HepG2 (cell line): ENCODE measurements around the gene PARD3. TPM values are rescaled to one million over a fixed set of nuclear protein-coding genes. Genes with fewer than 3 reads are reported as not detected.

Source experiments
- ATAC-seq: fragments of 200-7000 bp; cut with Tn5 transposase; 3 replicates; pipeline ENCODE4 v1.9.1; 2020; ENCODE audit warnings: mild to moderate bottlenecking, moderate library complexity
- BruUV-seq: library from RNA; stranded (reverse); fragments of 400-500 nt; replicated peaks from 2 replicates; lab custom pipeline; 2021; lab: Mats Ljungman, UMichigan
- CTCF ChIA-PET: fragments of 300-600 bp; formaldehyde crosslinking; extraction: SDS; loops from one replicate; lab custom pipeline; 2021; ENCODE audit warnings: low total read pairs, inconsistent platforms, low intra/inter-chr PET ratio; lab: Yijun Ruan, JAX
- POLR2A ChIA-PET: fragments of 350-600 bp; sonication (Branson Sonifier 250); formaldehyde crosslinking; loops from one replicate; lab custom pipeline; 2020; ENCODE audit warnings: antibody characterized with exemption, inconsistent platforms; lab: Yijun Ruan, JAX
- DNase-seq: peaks from one replicate; pipeline ENCODE4 v3.0.0-alpha.2; 2015; ENCODE audit warnings: low spot score
- FAIRE-seq: peaks from 3 replicates; lab custom pipeline; 2011; peaks lifted over from hg19 to GRCh38; lab: Jason Lieb, UNC
- H2AFZ ChIP-seq: one replicate; pipeline ENCODE4 v1.6.1; 2011; ENCODE audit warnings: low read length, inconsistent platforms
- H3K27ac ChIP-seq: fragments of 300-600 bp; 3 replicates; pipeline ENCODE4 v1.8.0; 2011; ENCODE audit warnings: mixed run types, mild to moderate bottlenecking, mixed read lengths, low read length, inconsistent platforms; ENCODE audit not compliant: insufficient read depth; ENCODE audit errors: extremely low read length
- H3K27me3 ChIP-seq, 2 experiments: fragments of 200-600 bp in 1 of 2; 2 replicates in 1 of 2; 3 replicates in 1 of 2; pipeline versions ENCODE4 v1.6.0 to v1.8.0; 2011; ENCODE audit warnings: low read length in 2 of 2, mild to moderate bottlenecking in 2 of 2, moderate library complexity in 2 of 2, inconsistent platforms in 1 of 2; ENCODE audit not compliant: insufficient read depth in 2 of 2, control insufficient read depth in 1 of 2
- H3K36me3 ChIP-seq, 2 experiments: fragments of 200-600 bp in 1 of 2; replicated peaks in 1 of 2; 2 replicates in 1 of 2; 3 replicates in 1 of 2; pipeline versions ENCODE4 v1.5.1 to v1.8.0; 2011; ENCODE audit warnings: low read length in 2 of 2, inconsistent platforms in 1 of 2; ENCODE audit not compliant: insufficient read depth in 2 of 2, control insufficient read depth in 1 of 2
- H3K4me1 ChIP-seq: 2 replicates; pipeline ENCODE4 v1.5.1; 2012; ENCODE audit warnings: low read length, inconsistent platforms; ENCODE audit not compliant: insufficient read depth
- H3K4me2 ChIP-seq: 2 replicates; pipeline ENCODE4 v1.6.0; 2011; ENCODE audit warnings: low read depth, low read length, inconsistent platforms
- H3K4me3 ChIP-seq, 3 experiments: fragments of 200-600 bp in 1 of 3; sonication (generic), shearing (Covaris generic) in 1 of 3; replicated peaks in 1 of 3; 2 replicates each; pipeline ENCODE4 v1.5.1; 2011 to 2016; ENCODE audit warnings: low read length in 3 of 3, inconsistent platforms in 2 of 3, low read depth in 2 of 3, mild to moderate bottlenecking in 2 of 3, control low read depth in 1 of 3, mixed read lengths in 1 of 3; ENCODE audit not compliant: insufficient read depth in 1 of 3
- H3K79me2 ChIP-seq: one replicate; pipeline ENCODE4 v1.6.1; 2011; ENCODE audit warnings: low read length, inconsistent platforms; ENCODE audit not compliant: insufficient read depth
- H3K9ac ChIP-seq: 2 replicates; pipeline ENCODE4 v1.6.0; 2011; ENCODE audit warnings: mild to moderate bottlenecking, low read depth, low read length, inconsistent platforms; ENCODE audit not compliant: insufficient read depth
- H3K9me3 ChIP-seq: 2 replicates; pipeline ENCODE4 v1.5.1; 2012; ENCODE audit warnings: mild to moderate bottlenecking, low read length
- H4K20me1 ChIP-seq: 2 replicates; pipeline ENCODE4 v1.6.0; 2011; ENCODE audit warnings: inconsistent platforms, mild to moderate bottlenecking, low read length, moderate library complexity; ENCODE audit not compliant: insufficient read depth
- GABPB1 ChIP-seq: IDR thresholded peaks from 2 replicates; pipeline ENCODE4 v1.6.1; 2016; ENCODE audit warnings: mild to moderate bottlenecking, missing genetic modification reagents, moderate library complexity, missing compliant biosample characterization
- IKZF1 ChIP-seq: fragments of 450-650 bp; IDR thresholded peaks from 2 replicates; pipeline ENCODE4 v1.7.1; 2016
- NFIC ChIP-seq: IDR thresholded peaks from 2 replicates; pipeline ENCODE4 v1.6.1; 2012; ENCODE audit warnings: mild to moderate bottlenecking, low read length, inconsistent platforms
- U2AF2 ChIP-seq: fragments of 200-400 bp; formaldehyde crosslinking; IDR thresholded peaks from 2 replicates; pipeline ENCODE4 v1.6.1; 2017; ENCODE audit warnings: low read depth, mild to moderate bottlenecking, low read length
- ZFY ChIP-seq: sonication (generic); formaldehyde crosslinking; IDR thresholded peaks from 2 replicates; pipeline ENCODE4 v1.4.0; 2020; ENCODE audit warnings: missing genetic modification reagents
- ZNF562 ChIP-seq: sonication (generic); formaldehyde crosslinking; IDR thresholded peaks from 2 replicates; pipeline ENCODE4 v1.8.0; 2022; ENCODE audit warnings: missing genetic modification reagents, borderline replicate concordance
- ZNF678 ChIP-seq: sonication (generic); formaldehyde crosslinking; IDR thresholded peaks from 2 replicates; pipeline ENCODE4 v1.4.0; 2020; ENCODE audit warnings: mild to moderate bottlenecking, missing genetic modification reagents
- ZNF709 ChIP-seq: sonication (generic); formaldehyde crosslinking; IDR thresholded peaks from 2 replicates; pipeline ENCODE4 v1.5.0; 2020; ENCODE audit warnings: mild to moderate bottlenecking, missing genetic modification reagents
- WGBS: methylation state at CpG from one replicate; pipeline ENCODE4 v1.1.6; 2017; ENCODE audit warnings: low lambda C conversion rate; 5-methylcytosine and 5-hydroxymethylcytosine counted together
- in situ Hi-C: cut with HindIII; loops from 2 replicates; pipeline ENCODE4 v1.10.0; 2017; ENCODE audit warnings: low pct_unique_long_range_greater_than_20kb; ENCODE audit not compliant: extremely low pct_ligation_motif_present
- intact Hi-C: fragments of 100-400 bp; cut with micrococcal nuclease; formaldehyde crosslinking; loops from one replicate; pipeline ENCODE4 v1.10.0; 2022; ENCODE audit not compliant: unreplicated experiment
- polyA plus RNA-seq, 8 experiments: library from polyadenylated mRNA; depleted of rRNA in 3 of 8; stranded (reverse) in 7 of 8; unstranded in 1 of 8; fragments of >200 nt; fragmentation: Illumina TruSeq in 4 of 8; extraction: Trizol in 4 of 8; gene quantifications; 2 replicates each; pipeline versions ENCODE4 v1.2.1 to v1.2.3, GENCODE V29; 2011 to 2016; ENCODE audit warnings: low read depth in 4 of 8, missing spikeins in 1 of 8, mixed read lengths in 1 of 8; ENCODE audit not compliant: insufficient read depth in 1 of 8
- total RNA-seq, 5 experiments: library from RNA; depleted of rRNA; stranded (reverse); fragments of >200 nt; fragmentation: Illumina TruSeq; extraction: Trizol; gene quantifications; 2 replicates each; pipeline ENCODE4 v1.2.3, GENCODE V29; 2016; ENCODE audit warnings: low read depth in 1 of 5
- TF ChIP-seq, protein P1 (sequence below): IDR thresholded peaks from 2 replicates; pipeline ENCODE4 v1.4.0; 2020; ENCODE audit warnings: mild to moderate bottlenecking, missing genetic modification reagents
- TF ChIP-seq, protein P2 (sequence below): sonication (generic); formaldehyde crosslinking; IDR thresholded peaks from 2 replicates; pipeline ENCODE4 v1.4.0; 2020; ENCODE audit warnings: missing genetic modification reagents

PARD3 gene
- total and polyA plus RNA-seq, 2 of the 13 experiments (the other 11 are each of a cell fraction or from before 2014, with no cell fraction given): 40.9 to 60.0 TPM

DNA sequence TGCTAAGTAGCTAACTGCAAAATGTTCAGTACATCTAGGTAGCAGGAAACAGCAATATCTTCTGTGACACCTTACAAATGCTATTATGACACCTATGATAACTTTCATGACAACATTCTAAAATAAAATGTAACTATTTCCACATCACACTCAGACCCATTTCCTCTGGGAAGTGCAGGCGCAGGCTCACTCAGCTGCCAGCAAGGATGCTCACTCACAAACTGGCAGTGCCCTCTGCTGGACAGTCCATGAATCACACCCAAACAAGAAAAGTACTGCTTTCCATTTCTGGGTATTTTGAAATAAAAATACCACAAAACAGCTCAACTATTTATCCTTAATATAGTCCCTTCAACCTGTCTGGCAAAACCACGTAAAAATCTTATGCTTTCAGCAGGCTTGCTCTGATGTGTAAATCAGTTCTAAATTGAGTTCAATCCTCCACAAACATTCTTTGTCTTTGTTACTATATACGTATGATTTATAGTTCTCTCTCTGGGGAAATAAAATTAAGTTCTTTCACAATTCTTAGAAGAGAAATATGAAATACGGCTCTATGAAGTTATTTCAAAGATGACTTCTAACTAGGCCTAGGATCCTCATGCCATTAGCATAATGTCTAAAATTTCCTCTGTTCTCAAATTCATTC lies 176.6 kb downstream of the PARD3 start (continued):
- TF ChIP-seq, protein P1, sequence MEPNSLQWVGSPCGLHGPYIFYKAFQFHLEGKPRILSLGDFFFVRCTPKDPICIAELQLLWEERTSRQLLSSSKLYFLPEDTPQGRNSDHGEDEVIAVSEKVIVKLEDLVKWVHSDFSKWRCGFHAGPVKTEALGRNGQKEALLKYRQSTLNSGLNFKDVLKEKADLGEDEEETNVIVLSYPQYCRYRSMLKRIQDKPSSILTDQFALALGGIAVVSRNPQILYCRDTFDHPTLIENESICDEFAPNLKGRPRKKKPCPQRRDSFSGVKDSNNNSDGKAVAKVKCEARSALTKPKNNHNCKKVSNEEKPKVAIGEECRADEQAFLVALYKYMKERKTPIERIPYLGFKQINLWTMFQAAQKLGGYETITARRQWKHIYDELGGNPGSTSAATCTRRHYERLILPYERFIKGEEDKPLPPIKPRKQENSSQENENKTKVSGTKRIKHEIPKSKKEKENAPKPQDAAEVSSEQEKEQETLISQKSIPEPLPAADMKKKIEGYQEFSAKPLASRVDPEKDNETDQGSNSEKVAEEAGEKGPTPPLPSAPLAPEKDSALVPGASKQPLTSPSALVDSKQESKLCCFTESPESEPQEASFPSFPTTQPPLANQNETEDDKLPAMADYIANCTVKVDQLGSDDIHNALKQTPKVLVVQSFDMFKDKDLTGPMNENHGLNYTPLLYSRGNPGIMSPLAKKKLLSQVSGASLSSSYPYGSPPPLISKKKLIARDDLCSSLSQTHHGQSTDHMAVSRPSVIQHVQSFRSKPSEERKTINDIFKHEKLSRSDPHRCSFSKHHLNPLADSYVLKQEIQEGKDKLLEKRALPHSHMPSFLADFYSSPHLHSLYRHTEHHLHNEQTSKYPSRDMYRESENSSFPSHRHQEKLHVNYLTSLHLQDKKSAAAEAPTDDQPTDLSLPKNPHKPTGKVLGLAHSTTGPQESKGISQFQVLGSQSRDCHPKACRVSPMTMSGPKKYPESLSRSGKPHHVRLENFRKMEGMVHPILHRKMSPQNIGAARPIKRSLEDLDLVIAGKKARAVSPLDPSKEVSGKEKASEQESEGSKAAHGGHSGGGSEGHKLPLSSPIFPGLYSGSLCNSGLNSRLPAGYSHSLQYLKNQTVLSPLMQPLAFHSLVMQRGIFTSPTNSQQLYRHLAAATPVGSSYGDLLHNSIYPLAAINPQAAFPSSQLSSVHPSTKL (CRISPR knock-in tag): 0 out of 2 replicates have a peak, but pooled peaks have one; percentile 25
- TF ChIP-seq GABPB1 (CRISPR knock-in tag) (no peak), U2AF2 (no peak), ZNF709 (CRISPR knock-in tag) (no peak)
- TF ChIP-seq, all 625 proteins: peak for 20

DNA sequence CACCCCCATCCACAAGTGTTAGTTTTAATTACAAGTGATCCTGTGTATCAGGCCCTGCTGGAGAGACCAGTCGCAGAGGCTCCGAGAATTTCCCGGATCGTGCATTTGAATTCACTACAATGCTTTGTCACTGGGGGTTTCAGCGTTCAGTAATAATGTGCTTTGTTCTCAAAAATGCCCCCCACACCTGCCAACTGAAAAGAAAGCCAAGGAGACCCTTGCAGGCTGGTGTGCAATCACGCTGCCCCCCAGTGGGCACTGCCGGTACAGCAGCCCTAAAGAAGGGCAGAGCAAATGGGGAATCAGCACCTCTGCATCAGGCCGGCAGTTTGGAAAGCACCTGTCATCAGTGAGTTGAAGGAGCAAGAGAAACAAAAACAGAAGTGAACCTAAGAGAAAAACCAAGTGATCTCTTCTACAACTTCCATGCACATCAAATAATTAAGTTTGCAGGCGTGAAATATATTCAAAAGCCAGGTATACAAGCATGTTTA lies 177.6 kb downstream of the PARD3 start:
- no peak overlapping the region for H3K4me3 ChIP-seq
- ATAC-seq: peak; percentile 70
- CTCF ChIA-PET: interaction anchor here (1.6 kb wide), 1 partner anchor 556 kb away, joined by 3 read pairs; no protein-coding TSS in a partner anchor
- no peak for FAIRE-seq
- peaks cover 25% of the 10 kb centered on the region for H3K79me2 ChIP-seq
- H3K4me2 ChIP-seq: no peak overlapping the region
- peaks cover 1 to 8% of the 10 kb centered on the region in 2 experiments; a peak in 1 of 5 replicates for H3K36me3 ChIP-seq
- in situ Hi-C loops: loop anchor here (25.0 kb wide), 2 partner anchors 500 to 1300 kb away; partner anchors contain the start of gene NRP1
- H3K9me3 ChIP-seq: no peaks in the 10 kb centered on the region
- intact Hi-C loops: loop anchor here (10.0 kb wide), 1 partner anchor 113 kb away; no protein-coding TSS in a partner anchor
- POLR2A ChIA-PET: no interaction called here
- no peaks in the 10 kb centered on the region for H3K27me3 ChIP-seq
- peak; percentile 16 for DNase-seq
- H4K20me1 ChIP-seq: peaks cover 12% of the 10 kb centered on the region; the same call in 1 of the 2 replicates
- 55% methylated on average over 9 of the region's 9 CpGs for WGBS
- no TSS peak for BruUV-seq
- H3K4me1 ChIP-seq: peaks cover 17% of the 10 kb centered on the region
- no peak overlapping the region for H3K27ac ChIP-seq
- H2AFZ ChIP-seq: no peak overlapping the region
- no peak overlapping the region for H3K9ac ChIP-seq
- no peak for TF ChIP-seq IKZF1
- TF ChIP-seq, protein P1 (CRISPR knock-in tag): peak; percentile 12; the same call in 1 of the 2 replicates
- TF ChIP-seq NFIC: no peak
- TF ChIP-seq ZNF562: no peak
- TF ChIP-seq, protein P2, sequence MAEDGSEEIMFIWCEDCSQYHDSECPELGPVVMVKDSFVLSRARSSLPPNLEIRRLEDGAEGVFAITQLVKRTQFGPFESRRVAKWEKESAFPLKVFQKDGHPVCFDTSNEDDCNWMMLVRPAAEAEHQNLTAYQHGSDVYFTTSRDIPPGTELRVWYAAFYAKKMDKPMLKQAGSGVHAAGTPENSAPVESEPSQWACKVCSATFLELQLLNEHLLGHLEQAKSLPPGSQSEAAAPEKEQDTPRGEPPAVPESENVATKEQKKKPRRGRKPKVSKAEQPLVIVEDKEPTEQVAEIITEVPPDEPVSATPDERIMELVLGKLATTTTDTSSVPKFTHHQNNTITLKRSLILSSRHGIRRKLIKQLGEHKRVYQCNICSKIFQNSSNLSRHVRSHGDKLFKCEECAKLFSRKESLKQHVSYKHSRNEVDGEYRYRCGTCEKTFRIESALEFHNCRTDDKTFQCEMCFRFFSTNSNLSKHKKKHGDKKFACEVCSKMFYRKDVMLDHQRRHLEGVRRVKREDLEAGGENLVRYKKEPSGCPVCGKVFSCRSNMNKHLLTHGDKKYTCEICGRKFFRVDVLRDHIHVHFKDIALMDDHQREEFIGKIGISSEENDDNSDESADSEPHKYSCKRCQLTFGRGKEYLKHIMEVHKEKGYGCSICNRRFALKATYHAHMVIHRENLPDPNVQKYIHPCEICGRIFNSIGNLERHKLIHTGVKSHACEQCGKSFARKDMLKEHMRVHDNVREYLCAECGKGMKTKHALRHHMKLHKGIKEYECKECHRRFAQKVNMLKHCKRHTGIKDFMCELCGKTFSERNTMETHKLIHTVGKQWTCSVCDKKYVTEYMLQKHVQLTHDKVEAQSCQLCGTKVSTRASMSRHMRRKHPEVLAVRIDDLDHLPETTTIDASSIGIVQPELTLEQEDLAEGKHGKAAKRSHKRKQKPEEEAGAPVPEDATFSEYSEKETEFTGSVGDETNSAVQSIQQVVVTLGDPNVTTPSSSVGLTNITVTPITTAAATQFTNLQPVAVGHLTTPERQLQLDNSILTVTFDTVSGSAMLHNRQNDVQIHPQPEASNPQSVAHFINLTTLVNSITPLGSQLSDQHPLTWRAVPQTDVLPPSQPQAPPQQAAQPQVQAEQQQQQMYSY (CRISPR knock-in tag): no peak
- TF ChIP-seq ZNF678 (CRISPR knock-in tag): no peak
- no peak for TF ChIP-seq ZFY (CRISPR knock-in tag)
